Fibroblast of villous mesenchyme (primary cell): ENCODE data around the gene DENND11. TPM values are rescaled to one million over a fixed set of nuclear protein-coding genes. Genes with fewer than 3 reads are reported as not detected.

Experiments
- DNase-seq: peaks from one replicate; pipeline ENCODE4 v3.0.0-alpha.2; 2010; ENCODE audit warnings: low read depth
- H3K4me3 ChIP-seq: 2 replicates; pipeline ENCODE4 v1.5.1; 2011; ENCODE audit warnings: low read depth, mild to moderate bottlenecking, low read length
- CTCF ChIP-seq: IDR thresholded peaks from 2 replicates; pipeline ENCODE4 v1.5.1; 2012; ENCODE audit warnings: low read depth, mild to moderate bottlenecking, low read length; ENCODE audit not compliant: insufficient read depth
- small RNA-seq: library from RNA; depleted of rRNA; stranded (forward); fragments of <200 nt; gene quantifications from one replicate; pipeline ENCODE3, GENCODE V24; 2012
- total RNA-seq: library from RNA; depleted of rRNA; stranded (reverse); fragments of >200 nt; gene quantifications from 2 replicates; pipeline ENCODE4 v1.2.3, GENCODE V29; 2012

Gene DENND11
- total RNA-seq, 1 donor, result 5.6 TPM

- peak; percentile 69 for DNase-seq
- H3K4me3 ChIP-seq, result no peak overlapping the region
- TF ChIP-seq CTCF, result peak; percentile 80
Observed at GRCh38 chr7:141654551-141654950, 47.4 kb downstream of the DENND11 start.

GRCh38 chr7:141652691-141653090 is 49.3 kb downstream of the DENND11 start:
- TF ChIP-seq CTCF, result no peak
- no peak overlapping the region for H3K4me3 ChIP-seq
- DNase-seq, result no peak

Small RNA genes lying within 50 kb of the gene (small RNA-seq; reads per million reads assigned to genes)
- gene RNU1-82P, result not detected

Other genes starting within 250 kb of the DENND11 start
- 30.0 and 43.2 TPM in 2 replicates for gene AGK, start 150.8 kb downstream of the DENND11 start, total RNA-seq
- 0.32 TPM in 1 of 2 replicates, not detected in the other for gene WEE2, start 6.2 kb upstream of the DENND11 start, total RNA-seq
- gene SSBP1, start 36.2 kb upstream of the DENND11 start, total RNA-seq, result 105 and 111 TPM in 2 replicates
- gene TAS2R3, start 61.9 kb upstream of the DENND11 start, total RNA-seq, result 1.3 and 1.7 TPM in 2 replicates
- gene TAS2R4, start 74.5 kb upstream of the DENND11 start, total RNA-seq, result 0.86 and 1.3 TPM in 2 replicates
- gene TAS2R5, start 88.1 kb upstream of the DENND11 start, total RNA-seq, result 0.32 and 0.86 TPM in 2 replicates
- gene PRSS37, start 139.3 kb upstream of the DENND11 start, total RNA-seq, result not detected in 2 replicates
- gene OR9A4, start 214.2 kb upstream of the DENND11 start, total RNA-seq, result not detected in 2 replicates
- not detected in 2 replicates for gene CLEC5A, start 244.8 kb upstream of the DENND11 start, total RNA-seq